ENCODE results near the gene CTDSPL.

CTDSPL gene

DNA sequence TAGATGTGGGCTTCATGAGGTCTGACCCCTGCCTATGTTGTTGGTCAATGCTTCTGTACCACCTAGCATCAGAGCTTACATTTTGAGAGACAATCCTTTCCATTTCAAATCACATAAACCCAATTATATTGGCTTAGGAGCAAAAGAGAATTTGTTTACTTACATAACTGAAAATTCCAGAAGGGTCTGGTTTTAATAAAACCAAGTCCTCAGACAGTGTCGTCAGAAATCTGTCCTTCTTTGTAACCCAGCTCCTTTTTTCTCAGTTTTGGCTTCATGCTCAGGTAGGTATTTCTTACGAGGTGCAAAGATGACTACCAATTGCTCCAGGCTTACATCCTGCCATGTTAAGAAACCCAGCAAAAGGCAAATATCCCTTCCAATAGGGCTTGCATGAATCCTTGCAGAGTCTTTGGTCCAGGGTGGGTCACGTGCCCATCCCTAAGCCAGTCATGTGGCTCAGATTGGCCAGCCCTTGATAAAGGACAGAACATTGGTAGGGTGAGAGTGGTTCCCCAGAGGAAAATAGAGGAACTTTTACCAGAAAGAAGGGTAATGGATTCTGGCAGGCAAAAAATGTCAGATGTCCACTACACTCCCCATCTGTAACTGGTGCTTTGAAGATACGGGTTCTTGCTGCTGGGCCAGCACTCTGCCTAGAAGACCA, 78.7 kb downstream of the CTDSPL start:
- DNase-seq (ENCODE audit: low read depth in 2 of 3, low spot score in 1 of 3): no peak

GRCh38 chr3:37941608-37942508, 80.2 kb downstream of the CTDSPL start:
- no peak for DNase-seq (ENCODE audit: low read depth in 2 of 3, low spot score in 1 of 3)

- DNase-seq (ENCODE audit: low read depth in 2 of 3, low spot score in 1 of 3): no peak
Measured at GRCh38 chr3:37942646-37943045, 81.0 kb downstream of the CTDSPL start.

DNA sequence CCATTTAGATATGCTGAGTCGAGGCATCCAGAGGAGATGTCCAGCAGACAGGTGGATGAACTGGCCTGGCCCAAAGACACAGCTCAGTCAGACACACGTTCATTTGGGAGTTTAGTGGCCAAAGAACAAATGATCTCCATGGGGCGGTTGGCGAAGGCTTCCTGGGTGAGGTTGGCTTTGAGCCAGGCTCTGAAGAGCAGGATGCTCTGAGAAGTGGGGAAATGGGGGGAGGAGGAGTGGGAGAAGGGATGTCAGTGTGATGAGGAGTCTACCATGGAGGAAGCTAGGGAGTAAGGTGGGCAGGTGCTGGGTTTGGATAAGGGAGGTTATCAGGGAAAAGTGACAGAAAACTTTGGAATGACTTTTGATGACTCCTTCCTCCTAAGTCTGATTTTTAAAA, 81.4 kb downstream of the CTDSPL start:
- DNase-seq (ENCODE audit: low read depth in 2 of 3, low spot score in 1 of 3): no peak

GRCh38 chr3:37943631-37944314, 82.1 kb downstream of the CTDSPL start:
- no peak for DNase-seq (ENCODE audit: low read depth in 2 of 3, low spot score in 1 of 3)

DNA sequence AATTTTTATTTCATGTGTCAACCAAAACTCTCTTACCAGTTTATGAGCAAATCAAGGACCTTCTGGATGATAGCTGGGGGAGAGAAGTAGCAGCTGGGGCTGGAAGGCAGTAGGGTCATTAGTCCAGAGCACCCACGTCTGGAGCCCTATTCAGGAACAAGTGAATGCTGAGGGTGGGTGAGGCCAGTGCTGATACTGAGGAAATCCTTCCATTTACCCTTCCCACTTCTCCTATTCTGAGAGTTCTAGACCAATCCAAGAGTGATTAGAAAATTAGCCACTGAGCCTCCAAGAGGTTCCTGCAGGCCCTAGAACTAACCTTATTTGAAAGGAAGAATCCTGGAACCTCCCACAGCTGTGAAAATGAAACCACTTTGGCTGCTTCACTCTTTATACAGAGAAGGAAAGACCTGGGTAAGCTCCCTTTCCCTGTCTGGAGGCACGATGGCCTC, 82.7 kb downstream of the CTDSPL start:
- DNase-seq (ENCODE audit: low read depth in 2 of 3, low spot score in 1 of 3): no peak

DNA sequence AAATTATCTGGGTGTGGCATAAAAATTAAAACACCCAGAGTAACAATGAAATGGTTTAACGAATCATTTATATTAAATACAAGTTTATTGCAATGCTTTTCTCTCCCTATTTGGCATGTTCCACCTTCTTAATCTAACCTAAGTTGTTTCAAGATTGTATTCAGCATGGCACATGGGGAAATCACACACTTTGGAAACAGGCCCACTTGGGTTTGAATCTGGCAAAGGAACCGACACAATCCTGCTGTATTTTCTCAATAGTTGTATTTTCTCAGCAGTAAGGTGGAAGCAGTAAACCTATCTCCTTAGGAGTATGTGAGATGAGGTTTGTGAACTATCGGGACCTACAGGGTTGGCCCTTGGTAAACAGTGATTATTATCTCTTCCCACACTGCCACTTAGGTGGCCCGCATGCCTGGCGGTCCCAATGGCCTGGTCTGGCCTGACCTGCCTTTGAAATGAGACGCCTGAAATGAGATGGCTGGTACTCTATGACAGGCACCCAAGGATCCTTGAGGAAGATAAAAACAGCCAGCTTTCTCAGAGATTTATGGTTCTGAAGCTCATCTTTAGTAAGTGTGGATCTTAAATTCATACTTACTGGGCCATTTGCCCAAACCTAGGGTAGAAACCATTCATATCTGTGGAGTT, 83.6 kb downstream of the CTDSPL start:
- DNase-seq (ENCODE audit: low read depth in 2 of 3, low spot score in 1 of 3): no peak

DNA sequence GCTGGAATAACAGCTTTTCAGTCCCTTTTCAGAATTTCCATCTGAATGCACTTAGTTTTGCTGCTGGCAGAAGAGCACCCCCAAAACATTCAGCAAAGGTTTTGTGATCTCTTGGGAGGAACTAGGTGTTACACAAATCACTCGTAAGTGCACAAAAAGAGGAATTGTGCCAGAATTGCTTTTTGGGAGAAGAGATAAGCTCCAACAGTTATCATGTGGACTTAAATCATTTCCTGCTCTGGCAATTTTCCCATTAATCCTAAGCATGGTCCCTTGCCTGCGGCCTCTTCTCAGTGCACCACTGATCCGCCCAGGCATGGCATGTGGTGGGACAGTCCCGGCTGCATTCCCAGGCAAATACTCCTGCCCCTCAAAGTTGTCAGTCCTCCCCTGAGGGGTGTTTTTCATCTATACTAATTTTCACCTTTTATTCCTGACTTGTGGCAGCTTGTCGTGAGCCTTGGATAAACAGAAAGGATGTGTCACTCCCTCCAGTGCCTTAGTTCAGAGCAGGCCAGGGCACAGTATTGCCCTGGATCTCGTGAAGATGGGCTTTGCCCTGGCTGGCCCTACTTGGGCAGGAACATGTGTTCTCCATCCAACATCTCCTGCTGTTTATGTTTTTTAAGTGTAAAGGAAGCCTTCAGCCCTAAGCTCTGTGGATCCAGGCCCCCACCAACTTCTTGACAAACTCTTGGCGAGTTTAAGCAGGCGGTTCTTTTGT, 84.3 kb downstream of the CTDSPL start:
- no peak for DNase-seq (ENCODE audit: low read depth in 2 of 3, low spot score in 1 of 3)

- no peak for DNase-seq (ENCODE audit: low read depth in 2 of 3, low spot score in 1 of 3)
Measured at GRCh38 chr3:37946531-37946889, 84.8 kb downstream of the CTDSPL start.

DNA sequence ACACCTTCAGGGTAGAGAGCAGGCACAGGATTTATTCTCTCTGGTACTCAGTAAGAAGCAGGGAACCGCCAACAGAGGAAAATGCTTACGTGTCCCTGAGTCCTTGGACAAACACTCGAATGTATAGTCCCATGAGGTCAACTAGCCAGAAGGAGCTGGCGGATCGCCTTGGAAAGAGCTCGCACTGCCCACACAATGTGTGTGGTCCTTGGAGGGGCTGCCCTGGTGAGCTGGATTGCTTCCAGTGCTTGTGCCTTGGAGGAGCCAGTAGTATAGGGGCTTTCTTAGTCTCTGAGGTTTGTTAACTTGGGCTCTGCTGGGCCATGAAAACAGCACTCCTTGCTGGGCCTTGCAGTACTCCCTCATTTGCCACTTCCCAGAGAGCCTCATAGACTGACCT, 88.2 kb downstream of the CTDSPL start:
- DNase-seq (ENCODE audit: low read depth in 2 of 3, low spot score in 1 of 3): no peak

DNA sequence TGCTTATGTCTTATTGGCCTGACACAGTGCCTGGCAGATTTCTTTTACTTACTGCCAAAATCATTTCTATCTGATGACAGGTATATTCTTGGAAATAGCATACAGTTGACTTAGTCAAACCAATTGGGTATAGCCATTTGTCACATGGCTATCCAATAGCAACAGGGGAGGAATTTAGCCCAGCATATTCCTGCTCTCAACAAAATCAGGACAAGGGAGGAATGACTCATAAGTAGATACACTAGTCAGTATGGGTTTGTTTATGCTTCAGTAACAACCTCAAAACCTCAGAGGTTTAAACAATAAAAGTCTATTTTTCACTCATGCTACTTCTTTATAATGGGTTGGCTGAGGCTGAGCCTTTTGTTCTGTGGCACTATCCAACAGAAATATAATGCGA, 90.9 kb downstream of the CTDSPL start:
- DNase-seq (ENCODE audit: low read depth in 2 of 3, low spot score in 1 of 3): no peak

GRCh38 chr3:37953226-37953625, 91.5 kb downstream of the CTDSPL start:
- DNase-seq (ENCODE audit: low read depth in 2 of 3, low spot score in 1 of 3): no peak

GRCh38 chr3:37953707-37954394, 92.2 kb downstream of the CTDSPL start:
- DNase-seq (ENCODE audit: low read depth in 2 of 3, low spot score in 1 of 3): no peak

- no peak for DNase-seq (ENCODE audit: low read depth in 2 of 3, low spot score in 1 of 3)
Measured at GRCh38 chr3:37954881-37955280, 93.2 kb downstream of the CTDSPL start.

- DNase-seq (ENCODE audit: low read depth in 2 of 3, low spot score in 1 of 3): no peak
Measured at GRCh38 chr3:37955918-37956707, 94.4 kb downstream of the CTDSPL start.

- DNase-seq (ENCODE audit: low read depth in 2 of 3, low spot score in 1 of 3): no peak
Measured at GRCh38 chr3:37956723-37957538, 95.3 kb downstream of the CTDSPL start.

- no peak for DNase-seq (ENCODE audit: low read depth in 2 of 3, low spot score in 1 of 3)
Measured at GRCh38 chr3:37957539-37957936, 95.9 kb downstream of the CTDSPL start.

DNA sequence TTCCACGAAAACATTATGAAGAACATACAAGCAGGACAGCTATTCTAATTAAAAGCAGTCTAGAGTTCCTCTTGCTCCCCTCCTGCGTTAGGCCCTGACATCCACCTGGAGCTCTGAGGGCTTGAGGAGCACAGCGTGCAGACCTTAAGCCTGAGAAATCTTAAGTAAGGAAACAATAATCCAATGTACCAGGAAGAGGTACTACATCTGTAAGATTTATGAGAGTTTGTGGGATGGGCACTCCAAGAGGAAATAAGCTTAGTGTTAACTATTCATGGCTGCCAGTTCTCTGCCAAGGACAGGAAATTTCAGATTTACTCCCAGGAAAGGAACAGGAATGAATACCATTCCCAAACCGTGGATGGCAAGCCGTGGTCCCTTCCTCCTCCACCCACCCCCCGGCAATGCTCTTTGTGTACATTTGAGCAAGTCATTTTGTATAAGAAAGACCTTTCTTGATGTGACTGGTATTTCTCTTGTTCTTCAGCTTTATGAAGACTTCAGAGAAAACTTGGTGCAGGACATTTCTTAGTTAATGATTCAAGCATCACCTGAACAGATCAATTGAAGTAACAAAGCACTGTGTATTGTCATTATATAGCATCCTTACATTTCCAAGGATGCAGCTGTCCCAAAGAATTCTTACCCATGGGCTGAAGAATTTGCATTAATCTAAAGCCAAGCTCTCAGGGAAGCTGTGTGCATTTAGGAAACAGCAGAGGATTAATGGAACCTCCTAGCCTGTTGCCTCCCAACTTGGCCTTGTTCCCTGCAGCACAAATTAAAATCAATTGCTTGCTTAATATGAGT, 100.1 kb downstream of the CTDSPL start:
- DNase-seq (ENCODE audit: low read depth in 2 of 3, low spot score in 1 of 3): no peak
